CD4-positive, alpha-beta T cell treated with Interleukin-4 for 4 hours (primary cell): ENCODE data around the gene DYNC1I1.

Experiments
- DNase-seq: peaks from one replicate; pipeline ENCODE4 v3.0.0-alpha.2; 2020

The DYNC1I1 gene

DNA sequence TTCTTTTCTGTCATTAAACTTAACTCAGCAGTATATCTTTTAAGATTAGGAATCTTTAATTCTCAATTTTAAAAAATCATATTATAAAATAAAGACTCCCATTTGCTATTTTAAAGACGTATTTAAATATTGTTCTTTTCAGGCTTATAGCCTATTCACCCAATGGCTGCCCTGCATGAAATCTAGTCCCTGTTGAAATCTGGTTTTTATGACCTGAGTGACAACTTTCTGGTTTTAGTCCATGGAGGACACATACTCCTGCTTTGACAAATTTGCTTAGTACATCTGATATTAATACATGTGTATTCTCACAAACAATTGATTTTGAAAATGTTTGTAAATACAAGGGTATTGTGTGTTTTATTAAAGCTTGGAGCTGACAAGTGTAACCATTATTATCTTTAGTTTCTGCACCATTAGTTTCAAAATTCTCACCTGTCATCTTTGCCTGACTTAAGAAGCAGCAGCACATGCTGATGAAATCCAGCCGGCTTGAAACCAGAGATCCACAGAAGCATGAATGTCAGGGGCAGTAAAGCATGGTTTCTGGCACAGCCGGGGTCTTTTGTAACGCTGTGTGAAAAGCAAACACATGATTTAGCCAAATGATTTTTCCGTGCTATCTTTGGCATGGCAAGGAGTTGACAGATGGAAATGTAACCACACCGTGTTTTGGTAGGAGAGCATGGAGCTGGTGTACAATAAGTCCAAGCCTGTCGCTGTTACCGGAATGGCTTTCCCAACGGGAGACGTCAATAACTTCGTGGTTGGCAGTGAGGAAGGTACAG lies 262.8 kb downstream of the DYNC1I1 start:
- no peak for DNase-seq

DNA sequence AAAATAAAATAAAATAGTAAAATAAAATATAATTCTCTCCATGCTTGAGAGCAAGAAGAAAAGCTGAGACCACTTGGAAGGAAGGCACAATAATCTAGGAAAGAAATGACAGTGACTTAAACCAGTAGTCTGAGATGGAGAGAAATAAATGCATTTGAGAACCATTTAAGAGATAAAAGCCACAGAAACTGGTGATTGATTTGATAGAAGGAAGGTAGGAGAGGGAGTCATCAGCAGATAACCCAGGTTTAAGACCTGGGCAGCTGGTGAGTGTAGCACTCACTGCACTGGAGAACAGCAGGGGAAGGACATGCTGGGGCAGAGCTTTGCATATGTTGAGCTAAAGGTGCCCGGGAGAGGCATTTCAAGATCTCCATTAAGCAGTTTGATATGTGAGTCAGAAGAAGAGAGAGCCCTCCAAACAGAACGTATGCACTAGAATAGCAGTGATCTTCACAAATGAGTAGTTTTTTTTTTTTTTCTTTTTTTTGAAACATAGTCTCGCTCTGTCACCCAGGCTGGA lies 268.0 kb downstream of the DYNC1I1 start:
- DNase-seq, result no peak

DNA sequence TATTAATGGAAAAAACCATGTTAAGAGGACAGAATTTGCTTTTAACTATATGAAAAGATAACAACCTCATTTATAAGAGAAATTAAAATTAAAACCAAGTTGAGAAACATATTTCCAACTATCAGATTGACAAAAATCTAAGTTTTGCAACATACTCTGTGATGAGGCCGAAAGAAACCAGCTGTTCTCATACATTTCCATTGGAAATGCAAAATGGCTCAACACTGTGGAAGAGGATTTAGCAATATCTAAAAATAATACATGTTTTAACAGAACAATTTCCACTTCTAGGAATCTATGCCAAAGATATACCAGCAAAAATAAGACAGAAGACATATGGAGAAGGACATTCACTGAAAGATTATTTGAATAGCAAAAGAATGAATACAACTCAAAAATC lies 268.8 kb downstream of the DYNC1I1 start:
- DNase-seq, result no peak

GRCh38 chr7:96045181-96045580 lies 272.8 kb downstream of the DYNC1I1 start:
- no peak for DNase-seq

DNA sequence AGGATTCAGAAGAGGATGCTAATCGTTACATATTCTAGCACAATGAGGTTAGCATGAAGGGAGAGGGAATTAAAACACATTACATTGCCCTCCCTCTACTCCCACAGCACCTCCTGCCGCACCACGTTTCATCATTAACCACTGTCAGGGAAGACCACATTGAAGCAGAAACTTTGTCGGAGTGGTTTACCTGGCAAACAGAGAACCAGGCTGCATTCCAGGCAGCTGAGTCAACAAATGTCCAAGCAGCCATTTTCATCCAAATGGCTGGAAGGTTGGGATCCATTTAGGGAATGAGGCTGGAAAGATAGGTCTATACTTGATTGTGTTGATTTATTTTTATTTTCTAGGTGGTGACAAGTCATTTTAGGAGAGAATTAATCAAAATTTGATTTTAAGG lies 273.6 kb downstream of the DYNC1I1 start:
- no peak for DNase-seq

DNA sequence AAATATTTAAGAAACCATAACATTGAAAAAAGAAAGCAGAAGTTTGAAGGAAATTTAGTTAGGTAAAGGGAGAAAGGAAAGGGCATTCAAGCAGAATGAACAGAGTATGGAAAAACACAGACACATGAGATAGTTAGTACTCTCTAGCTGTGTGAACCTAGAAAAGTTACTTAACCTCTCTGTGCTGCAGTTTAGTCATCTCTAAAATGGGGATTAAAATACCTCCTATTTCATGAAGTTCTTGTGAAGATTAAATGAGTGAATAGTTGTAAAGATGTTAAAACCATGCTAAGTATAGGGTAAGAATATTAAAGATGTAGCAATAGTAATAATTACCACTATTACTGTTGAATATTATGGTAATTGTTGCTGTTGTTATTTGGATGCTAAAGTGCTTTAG lies 279.9 kb downstream of the DYNC1I1 start:
- DNase-seq, result no peak

- DNase-seq, result no peak
Measured at GRCh38 chr7:96052860-96053470, 280.6 kb downstream of the DYNC1I1 start.

- DNase-seq, result no peak
Measured at GRCh38 chr7:96055717-96056116, 283.4 kb downstream of the DYNC1I1 start.

DNA sequence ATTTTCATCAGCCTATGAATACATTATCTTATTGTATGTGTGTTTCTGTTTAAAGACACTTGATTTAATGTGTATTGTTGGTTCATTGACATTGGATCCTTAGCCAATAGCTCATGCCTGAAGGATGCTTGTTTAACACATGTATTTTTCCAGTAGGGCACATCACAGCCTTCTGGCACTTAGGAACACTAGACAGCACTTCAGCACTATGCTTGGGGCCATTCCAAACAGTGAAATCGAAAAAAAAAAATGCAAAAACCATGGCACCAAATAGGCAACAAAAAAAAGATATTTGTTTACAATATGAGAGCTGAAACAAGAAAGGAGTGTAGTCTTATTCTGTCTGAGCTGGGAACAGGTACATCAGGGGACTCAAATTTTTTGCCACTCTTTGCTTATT lies 286.7 kb downstream of the DYNC1I1 start:
- no peak for DNase-seq

DNA sequence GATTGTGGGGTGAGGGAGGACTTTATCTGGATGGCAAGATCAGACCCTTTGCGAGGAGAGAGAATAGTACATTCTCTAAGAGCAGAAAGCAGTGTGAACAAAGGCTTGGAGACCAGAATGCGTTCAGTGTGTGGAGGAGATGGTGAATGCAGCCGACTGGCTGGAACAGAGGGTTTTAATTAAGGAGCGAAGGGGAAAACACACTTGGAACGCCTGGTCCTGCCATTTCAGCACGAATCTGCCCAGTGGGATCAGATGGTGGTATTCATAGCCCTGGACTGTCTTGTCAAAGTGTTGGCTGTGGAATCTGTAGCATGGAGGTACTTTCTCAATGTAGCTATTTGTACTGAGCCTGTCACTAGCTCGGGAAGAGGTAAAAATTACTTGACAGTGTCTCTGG lies 288.7 kb downstream of the DYNC1I1 start:
- no peak for DNase-seq

DNA sequence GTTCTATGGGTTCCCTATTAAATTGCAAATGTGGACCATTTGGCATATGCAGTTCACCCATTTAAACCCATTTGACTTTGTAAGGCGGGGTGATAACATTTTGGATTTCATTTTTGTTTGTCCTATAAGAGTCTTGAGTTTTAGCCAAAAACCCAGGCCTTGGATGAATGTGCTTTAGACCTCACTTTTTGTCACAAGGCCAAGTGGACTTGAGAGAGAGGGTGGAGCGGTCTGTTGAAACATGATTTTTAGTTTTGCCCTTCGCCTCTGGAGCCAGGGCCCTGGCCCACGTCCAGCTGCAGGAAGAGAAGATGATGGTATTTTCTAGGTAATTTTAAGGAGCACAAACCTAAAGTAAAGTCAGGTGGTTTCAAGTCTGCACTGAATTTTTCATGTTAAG lies 289.5 kb downstream of the DYNC1I1 start:
- no peak for DNase-seq

GRCh38 chr7:96067321-96067720 lies 295.0 kb downstream of the DYNC1I1 start:
- DNase-seq, result no peak

GRCh38 chr7:96069401-96069800 lies 297.0 kb downstream of the DYNC1I1 start:
- DNase-seq, result no peak

- no peak for DNase-seq
Measured at GRCh38 chr7:96074871-96075270, 302.5 kb downstream of the DYNC1I1 start.

- DNase-seq, result peak; percentile 33
Measured at GRCh38 chr7:96075510-96076349, 303.4 kb downstream of the DYNC1I1 start.

DNA sequence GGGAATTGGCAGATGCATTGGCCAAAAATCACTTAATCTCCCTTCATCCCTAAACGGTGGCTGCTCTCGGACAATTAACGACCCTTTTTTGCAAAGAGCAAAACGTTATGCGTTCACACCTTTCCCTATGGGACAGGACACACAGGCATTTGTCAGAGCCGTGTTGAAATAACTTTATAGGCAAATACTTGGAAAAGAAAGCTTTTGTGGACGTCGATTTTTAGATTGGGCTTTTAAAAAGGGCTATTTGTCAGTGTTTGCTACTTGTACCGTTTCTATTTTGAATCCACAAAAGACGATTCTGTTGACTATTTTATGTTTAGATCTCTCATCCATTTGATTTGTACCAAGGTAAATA lies 304.0 kb downstream of the DYNC1I1 start:
- DNase-seq, result no peak

GRCh38 chr7:96080027-96080426 lies 307.7 kb downstream of the DYNC1I1 start:
- DNase-seq, result no peak

DNA sequence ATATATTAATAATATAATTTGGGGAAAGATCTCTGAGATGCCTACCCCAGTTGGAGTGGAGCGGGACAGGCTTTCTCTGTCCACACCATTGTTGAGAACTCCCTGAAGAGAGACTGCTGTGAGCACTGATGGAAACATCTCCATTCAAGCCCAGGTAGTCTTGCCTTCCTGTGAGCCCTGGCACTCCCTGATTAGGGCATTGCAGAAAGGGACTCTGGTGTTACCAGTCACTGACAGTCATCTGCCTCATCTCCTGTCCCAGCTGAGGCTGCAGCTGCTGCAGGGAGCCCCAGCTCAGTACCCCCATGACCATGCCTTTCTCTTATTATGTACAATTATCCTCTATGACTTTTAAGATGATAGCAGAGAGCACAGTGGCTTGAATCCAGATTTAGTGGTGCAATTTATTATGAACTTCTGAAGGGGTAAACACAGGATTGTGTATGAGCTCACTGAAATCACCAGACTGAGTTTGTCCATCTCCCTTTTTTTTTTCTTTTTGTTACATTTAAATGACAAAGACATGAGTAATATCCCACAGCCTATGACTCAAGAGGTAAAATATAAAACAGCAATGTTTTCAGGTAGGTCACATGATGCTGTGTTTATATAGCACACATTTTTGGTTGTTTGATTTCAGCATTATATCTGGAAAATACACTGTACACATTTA lies 312.7 kb downstream of the DYNC1I1 start:
- DNase-seq, result no peak

- DNase-seq, result no peak
Measured at GRCh38 chr7:96085953-96086352, 313.6 kb downstream of the DYNC1I1 start.

DNA sequence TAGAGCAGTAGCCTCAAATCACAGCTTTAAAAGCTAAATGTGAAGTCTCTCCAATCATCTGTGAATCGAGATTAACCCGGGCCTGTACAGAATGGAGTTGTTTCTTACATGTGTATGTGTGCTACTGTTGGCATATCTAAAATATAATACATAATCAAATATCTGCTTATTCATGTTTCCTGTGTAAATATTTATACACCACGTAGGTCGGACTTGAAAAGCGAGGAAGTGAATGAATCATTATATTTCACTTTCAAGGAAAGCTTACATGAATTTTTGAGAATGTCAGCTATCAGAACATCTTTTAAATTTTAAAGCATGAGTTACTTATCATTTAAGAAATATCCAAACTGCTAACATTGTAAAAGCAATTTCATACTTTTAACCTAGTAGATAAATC lies 316.2 kb downstream of the DYNC1I1 start:
- DNase-seq, result no peak

DNA sequence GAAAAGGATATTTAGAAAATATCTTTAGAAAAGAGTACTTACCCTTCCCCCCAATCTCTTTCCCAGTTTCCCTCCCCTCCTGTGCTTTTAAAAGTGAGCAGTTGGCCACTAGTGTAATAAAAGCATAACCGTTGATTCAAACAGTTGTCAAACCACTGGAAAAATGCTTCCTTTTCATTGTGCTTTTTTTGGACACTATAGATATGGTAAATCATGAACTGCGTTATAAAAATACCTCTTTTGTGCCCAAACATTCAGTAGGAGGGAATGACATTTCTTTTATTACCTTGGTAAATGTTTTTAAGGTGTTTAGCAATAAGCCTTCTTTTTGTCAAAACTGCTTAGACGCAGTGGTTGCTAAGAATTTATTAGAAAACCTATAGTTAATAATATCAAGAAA lies 317.2 kb downstream of the DYNC1I1 start:
- DNase-seq, result no peak

GRCh38 chr7:96090756-96091155 lies 318.4 kb downstream of the DYNC1I1 start:
- DNase-seq, result no peak

GRCh38 chr7:96093435-96093834 lies 321.1 kb downstream of the DYNC1I1 start:
- DNase-seq, result no peak
